Activated CD8-positive, alpha-beta memory T cell treated with anti-CD3 and anti-CD28 coated beads, Interleukin-2, amount 50 U/mL, for 24 hours (primary cell): Measurements from ENCODE around the gene STAB2.
"Not testable (repeated sequence)": the region's sequence is repeated elsewhere in the genome, so short reads cannot be mapped to it uniquely, and the experiment has no call there.

Experiments
- DNase-seq: peaks from one replicate; pipeline ENCODE4 v3.0.0-alpha.2; 2020; ENCODE audit errors: extremely low read depth

The STAB2 gene

GRCh38 chr12:103807561-103808238 is 220.6 kb downstream of the STAB2 start:
- no peak for DNase-seq

- no peak for DNase-seq
Observed at GRCh38 chr12:103808239-103808880, 221.3 kb downstream of the STAB2 start.

- DNase-seq = no peak
Observed at GRCh38 chr12:103809154-103809553, 222.1 kb downstream of the STAB2 start.

GRCh38 chr12:103809639-103810038 is 222.6 kb downstream of the STAB2 start:
- not testable (repeated sequence) for DNase-seq

GRCh38 chr12:103810111-103810510 is 223.0 kb downstream of the STAB2 start:
- no peak for DNase-seq

GRCh38 chr12:103811791-103812190 is 224.7 kb downstream of the STAB2 start:
- DNase-seq = no peak

GRCh38 chr12:103812789-103813188 is 225.7 kb downstream of the STAB2 start:
- no peak for DNase-seq

- DNase-seq = no peak
Observed at GRCh38 chr12:103813426-103813825, 226.4 kb downstream of the STAB2 start.

GRCh38 chr12:103813949-103814348 is 226.9 kb downstream of the STAB2 start:
- no peak for DNase-seq

GRCh38 chr12:103814436-103814835 is 227.4 kb downstream of the STAB2 start:
- no peak for DNase-seq
